Prostate gland (tissue), 2 donors: ENCODE measurements around the gene ABO.

Source experiments
- CTCF ChIP-seq, 4 experiments: fragments of 200-600 bp in 2 of 4; fragments of 450-650 bp in 2 of 4; sonication (generic) in 2 of 4; IDR thresholded peaks; 1 replicate in 3 of 4; 2 replicates in 1 of 4; pipeline ENCODE4 v1.5.1; 2016 to 2019; ENCODE audit warnings: antibody characterized with exemption in 4 of 4, mild to moderate bottlenecking in 2 of 4, moderate library complexity in 2 of 4
- POLR2A ChIP-seq: fragments of 450-650 bp; IDR thresholded peaks from one replicate; pipeline ENCODE4 v1.6.1; 2016; ENCODE audit warnings: antibody characterized with exemption, mild to moderate bottlenecking

- TF ChIP-seq CTCF (IDR thresholded peaks at IDR 0.05): no peak
- no peak for TF ChIP-seq POLR2A
Measured at GRCh38 chr9:133315997-133316396, 41.0 kb upstream of the ABO start.
